Natural killer cell (primary cell): ENCODE results near the gene MAN1C1. TPM values are rescaled to one million over a fixed set of nuclear protein-coding genes. Genes with fewer than 3 reads are reported as not detected.

Experiments
- ATAC-seq, 3 donors: fragments of 150-1000 bp in 2 of 3; fragments of 200-7000 bp in 1 of 3; cut with Tn5 transposase; 1 replicate in 1 of 3; 2 replicates in 2 of 3; pipeline ENCODE4 v1.10.0; 2021; ENCODE audit warnings: mild to moderate bottlenecking in 2 of 3, moderate library complexity in 2 of 3
- DNase-seq, 2 donors: peaks; one replicate each; pipeline versions ENCODE4 v3.0.0 to v3.0.0-alpha.2; 2013 to 2021; ENCODE audit warnings: mixed read lengths in 1 of 2
- H3K27ac ChIP-seq: one replicate; pipeline ENCODE4 v1.5.1; 2013; ENCODE audit warnings: mild to moderate bottlenecking, low read length
- H3K27me3 ChIP-seq: one replicate; pipeline ENCODE4 v1.6.1; 2013; ENCODE audit warnings: low read length; ENCODE audit not compliant: control insufficient read depth, insufficient read depth
- H3K36me3 ChIP-seq: one replicate; pipeline ENCODE4 v1.6.1; 2013; ENCODE audit warnings: low read length; ENCODE audit not compliant: control insufficient read depth, insufficient read depth
- H3K4me1 ChIP-seq: one replicate; pipeline ENCODE4 v1.6.1; 2013; ENCODE audit warnings: low read length; ENCODE audit not compliant: control insufficient read depth, insufficient read depth
- H3K4me3 ChIP-seq: one replicate; pipeline ENCODE4 v1.5.1; 2013; ENCODE audit warnings: low read length
- H3K9me3 ChIP-seq: one replicate; pipeline ENCODE4 v1.6.1; 2013; ENCODE audit warnings: low read length; ENCODE audit not compliant: control insufficient read depth, insufficient read depth
- H3K27ac Mint-ChIP-seq, 2 donors: one replicate each; pipeline ENCODE4 v1.8.0; 2022; ENCODE audit warnings: mild to moderate bottlenecking in 2 of 2, mixed read lengths in 2 of 2, moderate library complexity in 1 of 2
- H3K27me3 Mint-ChIP-seq, 2 donors: one replicate each; pipeline ENCODE4 v1.8.0; 2022; ENCODE audit warnings: low read depth in 2 of 2, mixed read lengths in 2 of 2
- H3K36me3 Mint-ChIP-seq: one replicate; pipeline ENCODE4 v1.8.0; 2022; ENCODE audit warnings: mixed read lengths
- H3K4me1 Mint-ChIP-seq, 2 donors: one replicate each; pipeline ENCODE4 v1.8.0; 2022; ENCODE audit warnings: mixed read lengths in 2 of 2
- H3K4me3 Mint-ChIP-seq: one replicate; pipeline ENCODE4 v1.8.0; 2022; ENCODE audit warnings: mild to moderate bottlenecking, moderate library complexity, mixed read lengths
- H3K9me3 Mint-ChIP-seq, 2 donors: one replicate each; pipeline ENCODE4 v1.8.0; 2022; ENCODE audit warnings: mixed read lengths in 2 of 2
- WGBS: methylation state at CpG from one replicate; pipeline ENCODE4 v1.1.7; 2013; ENCODE audit warnings: missing lambda C conversion rate; ENCODE audit not compliant: insufficient coverage; 5-methylcytosine and 5-hydroxymethylcytosine counted together
- intact Hi-C: fragments of 100-400 bp; cut with micrococcal nuclease; formaldehyde crosslinking; loops from one replicate; pipeline ENCODE4 v1.14.2; 2022
- total RNA-seq, 4 donors: library from RNA; stranded (reverse); fragments of 120-200 nt in 1 of 4; gene quantifications; one replicate each; pipeline versions ENCODE4 v1.2.3 to v1.2.4, GENCODE V29; 2013 to 2022
- TF ChIP-seq, protein P1 (sequence below): fragments of 200-600 bp; IDR thresholded peaks from one replicate; pipeline ENCODE4 v1.8.0; 2022; ENCODE audit warnings: antibody characterized with exemption

Gene MAN1C1
- total RNA-seq, 3 donors from 2014 or later (not counting 1 experiment from before 2014, with no cell fraction given), result 3.6 to 7.5 (median 7.1) TPM

DNA sequence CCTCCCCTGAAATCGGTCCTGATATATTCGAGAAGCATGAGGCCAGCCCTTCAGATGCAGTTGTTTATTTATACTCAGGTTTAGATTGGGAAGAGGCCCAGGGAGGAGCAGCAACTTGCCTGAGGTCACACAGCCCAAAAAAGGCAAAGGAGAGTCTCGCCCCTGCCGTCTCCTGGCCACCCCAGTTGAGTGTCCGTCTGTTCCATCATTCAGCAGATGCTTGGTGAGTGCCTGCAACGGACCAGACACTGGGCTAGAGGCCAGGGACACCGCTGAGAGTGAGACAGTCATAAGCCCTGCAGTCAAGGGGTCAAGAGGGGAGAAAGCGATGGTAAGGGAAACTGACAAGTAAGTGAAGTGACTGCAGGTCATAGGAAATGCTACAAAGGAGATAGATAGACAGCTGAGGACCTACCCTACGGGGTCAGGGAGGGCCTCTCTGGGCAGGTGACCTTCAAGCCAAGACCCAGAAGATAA lies 168.0 kb downstream of the MAN1C1 start:
- no peaks in the 10 kb centered on the region for H3K27me3 ChIP-seq
- TF ChIP-seq, protein P1, sequence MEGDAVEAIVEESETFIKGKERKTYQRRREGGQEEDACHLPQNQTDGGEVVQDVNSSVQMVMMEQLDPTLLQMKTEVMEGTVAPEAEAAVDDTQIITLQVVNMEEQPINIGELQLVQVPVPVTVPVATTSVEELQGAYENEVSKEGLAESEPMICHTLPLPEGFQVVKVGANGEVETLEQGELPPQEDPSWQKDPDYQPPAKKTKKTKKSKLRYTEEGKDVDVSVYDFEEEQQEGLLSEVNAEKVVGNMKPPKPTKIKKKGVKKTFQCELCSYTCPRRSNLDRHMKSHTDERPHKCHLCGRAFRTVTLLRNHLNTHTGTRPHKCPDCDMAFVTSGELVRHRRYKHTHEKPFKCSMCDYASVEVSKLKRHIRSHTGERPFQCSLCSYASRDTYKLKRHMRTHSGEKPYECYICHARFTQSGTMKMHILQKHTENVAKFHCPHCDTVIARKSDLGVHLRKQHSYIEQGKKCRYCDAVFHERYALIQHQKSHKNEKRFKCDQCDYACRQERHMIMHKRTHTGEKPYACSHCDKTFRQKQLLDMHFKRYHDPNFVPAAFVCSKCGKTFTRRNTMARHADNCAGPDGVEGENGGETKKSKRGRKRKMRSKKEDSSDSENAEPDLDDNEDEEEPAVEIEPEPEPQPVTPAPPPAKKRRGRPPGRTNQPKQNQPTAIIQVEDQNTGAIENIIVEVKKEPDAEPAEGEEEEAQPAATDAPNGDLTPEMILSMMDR, result no peak
- no peaks in the 10 kb centered on the region for H3K4me1 ChIP-seq
- H3K36me3 ChIP-seq, result no peaks in the 10 kb centered on the region
- no peak for ATAC-seq
- intact Hi-C loops, result no loop called here
- Mint-ChIP-seq H3K9me3 (no peaks in the 10 kb centered on the region), H3K4me1 (no peaks in the 10 kb centered on the region), H3K27ac (no peak overlapping the region), H3K4me3 (no peak overlapping the region), H3K27me3 (no peaks in the 10 kb centered on the region), H3K36me3 (no peaks in the 10 kb centered on the region)
- no peak overlapping the region for H3K4me3 ChIP-seq
- no peaks in the 10 kb centered on the region for H3K9me3 ChIP-seq
- WGBS, result 86% methylated on average over 9 of the region's 9 CpGs
- no peak overlapping the region for H3K27ac ChIP-seq
- DNase-seq, result no peak

DNA sequence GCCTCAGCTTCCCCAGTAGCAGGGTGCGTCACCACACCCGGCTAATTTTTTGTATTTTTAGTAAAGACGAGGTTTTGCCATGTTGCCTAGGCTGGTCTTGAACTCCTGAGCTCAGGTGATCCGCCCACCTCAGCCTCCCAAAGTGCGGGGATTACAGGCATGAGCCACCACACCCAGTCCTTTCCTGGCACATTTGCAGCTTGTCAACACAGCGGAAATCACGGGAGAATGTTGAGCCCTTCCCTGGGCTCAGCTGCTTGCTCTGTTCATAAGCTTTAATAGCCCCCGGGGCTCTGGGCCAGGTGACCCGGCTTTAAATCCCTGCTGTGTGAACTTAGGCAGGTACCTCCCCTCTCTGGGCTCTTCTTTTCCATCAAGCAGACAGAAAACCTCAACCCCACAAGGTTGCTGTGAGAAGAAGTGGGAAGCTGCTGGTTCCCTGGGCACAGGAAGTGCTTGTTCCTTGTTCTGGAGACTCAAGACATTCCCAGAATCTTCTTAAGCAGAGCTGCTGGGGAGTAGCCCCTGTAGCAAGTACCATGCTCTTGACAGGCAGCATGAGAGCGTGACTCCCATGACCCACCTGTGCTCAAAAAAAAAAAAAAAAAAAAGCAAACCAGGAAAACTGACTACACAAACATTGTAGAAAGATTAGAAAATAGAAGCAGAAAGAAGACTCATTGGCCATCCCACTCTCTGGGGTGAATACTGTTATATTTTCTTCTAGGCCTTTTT lies 168.9 kb downstream of the MAN1C1 start:
- Histone ChIP-seq H3K27me3 (no peaks in the 10 kb centered on the region), H3K4me3 (no peak overlapping the region), H3K36me3 (no peaks in the 10 kb centered on the region), H3K27ac (no peak overlapping the region), H3K4me1 (no peaks in the 10 kb centered on the region), H3K9me3 (no peaks in the 10 kb centered on the region)
- DNase-seq (no peak), ATAC-seq (no peak)
- WGBS, result 94% methylated on average over 9 of the region's 10 CpGs
- no peaks in the 10 kb centered on the region for H3K27me3 Mint-ChIP-seq
- TF ChIP-seq, protein P1, result no peak
- intact Hi-C loops, result no loop called here
- H3K9me3 Mint-ChIP-seq, result no peaks in the 10 kb centered on the region
- no peak overlapping the region for H3K4me3 Mint-ChIP-seq
- no peak overlapping the region for H3K27ac Mint-ChIP-seq
- no peaks in the 10 kb centered on the region for H3K36me3 Mint-ChIP-seq
- H3K4me1 Mint-ChIP-seq, result no peaks in the 10 kb centered on the region

DNA sequence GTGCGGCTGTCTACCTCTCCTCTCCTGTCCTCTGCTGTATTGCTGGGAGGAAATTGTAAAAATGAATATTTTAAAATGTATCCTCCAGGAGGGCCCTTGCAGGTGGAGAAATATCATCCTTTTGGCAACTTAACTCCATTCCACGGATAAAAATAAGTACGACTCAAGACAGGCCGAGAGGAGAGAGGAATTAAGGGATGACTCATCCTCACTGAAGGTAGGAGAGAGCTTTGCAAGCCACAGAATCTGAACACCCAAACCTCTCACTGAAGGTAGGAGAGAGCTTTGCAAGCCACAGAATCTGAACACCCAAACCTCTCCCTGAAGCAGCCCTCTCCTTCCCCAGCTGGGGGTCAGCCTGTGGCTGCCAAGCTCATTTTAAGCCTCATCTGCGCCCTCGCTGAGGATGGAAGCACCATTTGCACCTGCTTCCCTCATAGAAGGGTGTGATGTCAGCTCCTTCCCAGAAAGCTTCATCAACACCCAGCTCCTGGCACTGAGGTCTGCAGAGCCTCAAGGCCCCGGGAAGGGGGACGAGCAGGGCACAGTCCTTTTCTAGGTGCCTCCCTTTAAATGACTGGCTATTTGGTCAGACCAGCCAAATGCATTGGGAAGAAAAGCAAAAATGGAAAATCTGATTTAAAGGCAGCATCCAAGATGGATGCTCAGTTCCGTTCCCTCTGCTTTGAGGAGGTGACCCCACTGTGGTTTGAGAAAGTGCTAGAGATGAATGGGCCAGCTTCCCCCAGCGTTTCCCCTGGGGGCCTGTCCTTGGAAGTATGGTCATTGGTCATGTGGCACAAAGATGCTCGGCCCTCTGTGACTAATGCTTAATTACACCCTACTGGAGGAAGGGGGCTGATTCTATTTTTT lies 170.5 kb downstream of the MAN1C1 start:
- intact Hi-C loops, result no loop called here
- Mint-ChIP-seq H3K4me3 (no peak overlapping the region), H3K9me3 (no peaks in the 10 kb centered on the region), H3K4me1 (no peaks in the 10 kb centered on the region), H3K36me3 (no peaks in the 10 kb centered on the region), H3K27me3 (no peaks in the 10 kb centered on the region), H3K27ac (no peak overlapping the region)
- DNase-seq, result no peak
- Histone ChIP-seq H3K9me3 (no peaks in the 10 kb centered on the region), H3K4me3 (no peak overlapping the region), H3K27me3 (no peaks in the 10 kb centered on the region), H3K36me3 (no peaks in the 10 kb centered on the region), H3K27ac (no peak overlapping the region), H3K4me1 (no peaks in the 10 kb centered on the region)
- 88% methylated on average over 9 of the region's 11 CpGs for WGBS
- ATAC-seq, result no peak
- TF ChIP-seq, protein P1, result no peak
